Esophagus (tissue), 2 donors: ENCODE data around the gene DLG5. TPM values are rescaled to one million over a fixed set of nuclear protein-coding genes. Genes with fewer than 3 reads are reported as not detected.
A peak's percentile ranks its signal among the peaks of the same experiment; 100 is the strongest.

Experiments
- H3K27ac ChIP-seq, 2 donors: one replicate each; pipeline ENCODE4 v1.5.1; 2013; ENCODE audit warnings: low read depth in 2 of 2, mild to moderate bottlenecking in 2 of 2, inconsistent platforms in 1 of 2, low read length in 1 of 2, moderate library complexity in 1 of 2
- H3K27me3 ChIP-seq, 2 donors: one replicate each; pipeline ENCODE4 v1.6.1; 2013; ENCODE audit warnings: low read length in 2 of 2, control low read depth in 1 of 2, mild to moderate bottlenecking in 1 of 2; ENCODE audit not compliant: insufficient read depth in 2 of 2, control insufficient read depth in 1 of 2
- H3K36me3 ChIP-seq, 2 donors: one replicate each; pipeline ENCODE4 v1.6.1; 2013; ENCODE audit warnings: low read length in 1 of 2; ENCODE audit not compliant: control insufficient read depth in 2 of 2, insufficient read depth in 2 of 2
- H3K4me1 ChIP-seq, 2 donors: one replicate each; pipeline ENCODE4 v1.6.1; 2013; ENCODE audit warnings: low read length in 1 of 2; ENCODE audit not compliant: control insufficient read depth in 2 of 2, insufficient read depth in 2 of 2
- H3K4me3 ChIP-seq, 2 donors: one replicate each; pipeline ENCODE4 v1.5.1; 2013; ENCODE audit warnings: low read length in 2 of 2, mild to moderate bottlenecking in 2 of 2, low read depth in 1 of 2, moderate library complexity in 1 of 2
- H3K9me3 ChIP-seq, 2 donors: one replicate each; pipeline ENCODE4 v1.6.1; 2013; ENCODE audit warnings: mild to moderate bottlenecking in 2 of 2, low read depth in 1 of 2, low read length in 1 of 2, moderate library complexity in 1 of 2; ENCODE audit not compliant: control insufficient read depth in 2 of 2, insufficient read depth in 1 of 2
- WGBS, 2 donors: extraction: QIAGEN DNeasy Blood & Tissue Kit; methylation state at CpG; one replicate each; pipeline ENCODE4 v1.1.7; 2013; 5-methylcytosine and 5-hydroxymethylcytosine counted together
- polyA plus RNA-seq, 2 donors: library from polyadenylated mRNA; stranded (reverse); fragments of 200-250 nt; gene quantifications; one replicate each; pipeline ENCODE4 v1.2.3, GENCODE V29; 2013
- donor health status: healthy with polysubstance abuse.
- donor health status: Bipolar disorder and iron deficiency.

The DLG5 gene
- polyA plus RNA-seq, 2 donors: 13.9 to 17.4 TPM

GRCh38 chr10:77834540-77834939, 92.0 kb downstream of the DLG5 start:
- no peak overlapping the region for H3K27ac ChIP-seq
- 79 to 88% methylated on average over 2 of the region's 2 CpGs for WGBS, 2 donors
- H3K4me1 ChIP-seq: no peaks in the 10 kb centered on the region
- H3K4me3 ChIP-seq: no peak overlapping the region
- H3K36me3 ChIP-seq: peaks cover 15 to 42% of the 10 kb centered on the region in 2 donors
- H3K27me3 ChIP-seq: no peaks in the 10 kb centered on the region
- no peaks in the 10 kb centered on the region for H3K9me3 ChIP-seq

- no peak overlapping the region for H3K27ac ChIP-seq
- no peak overlapping the region for H3K4me3 ChIP-seq
- 97 to 99% methylated on average over 15 of the region's 15 CpGs for WGBS, 2 donors
- no peaks in the 10 kb centered on the region for H3K27me3 ChIP-seq
- H3K36me3 ChIP-seq: peaks cover 16 to 49% of the 10 kb centered on the region in 2 donors
- no peaks in the 10 kb centered on the region for H3K9me3 ChIP-seq
- H3K4me1 ChIP-seq: no peaks in the 10 kb centered on the region
Measured at GRCh38 chr10:77833792-77834191, 92.8 kb downstream of the DLG5 start.

- no peaks in the 10 kb centered on the region for H3K27me3 ChIP-seq
- WGBS, 2 donors: 87 to 94% methylated on average over 6 of the region's 6 CpGs
- H3K36me3 ChIP-seq: peaks cover 16 to 47% of the 10 kb centered on the region in 2 donors
- no peak overlapping the region for H3K4me3 ChIP-seq
- no peak overlapping the region for H3K27ac ChIP-seq
- H3K9me3 ChIP-seq: no peaks in the 10 kb centered on the region
- H3K4me1 ChIP-seq: no peaks in the 10 kb centered on the region
Measured at GRCh38 chr10:77833225-77833624, 93.3 kb downstream of the DLG5 start.

- peak overlapping the region; percentile 9 to 19 for H3K27ac ChIP-seq
- peaks cover 16 to 43% of the 10 kb centered on the region in 2 donors for H3K36me3 ChIP-seq
- WGBS, 2 donors: 56 to 65% methylated on average over 2 of the region's 2 CpGs
- H3K27me3 ChIP-seq: no peaks in the 10 kb centered on the region
- H3K9me3 ChIP-seq: no peaks in the 10 kb centered on the region
- H3K4me3 ChIP-seq: no peak overlapping the region
- no peaks in the 10 kb centered on the region for H3K4me1 ChIP-seq
Measured at GRCh38 chr10:77832238-77832637, 94.3 kb downstream of the DLG5 start.

- Histone ChIP-seq H3K36me3 (peaks cover 13 to 47% of the 10 kb centered on the region in 2 donors), H3K27ac (no peak overlapping the region), H3K9me3 (no peaks in the 10 kb centered on the region), H3K4me3 (no peak overlapping the region), H3K27me3 (no peaks in the 10 kb centered on the region), H3K4me1 (no peaks in the 10 kb centered on the region)
- WGBS, 2 donors: 85 to 91% methylated on average over 10 of the region's 10 CpGs
Measured at GRCh38 chr10:77829356-77829755, 97.2 kb downstream of the DLG5 start.

GRCh38 chr10:77828377-77828776, 98.2 kb downstream of the DLG5 start:
- Histone ChIP-seq H3K4me3 (no peak overlapping the region), H3K27ac (no peak overlapping the region), H3K4me1 (no peaks in the 10 kb centered on the region), H3K36me3 (peaks cover 8 to 39% of the 10 kb centered on the region in 2 donors), H3K9me3 (no peaks in the 10 kb centered on the region), H3K27me3 (no peaks in the 10 kb centered on the region)
- WGBS, 2 donors: 94 to 95% methylated on average over 6 of the region's 6 CpGs

- Histone ChIP-seq H3K27me3 (no peaks in the 10 kb centered on the region), H3K4me3 (no peak overlapping the region), H3K4me1 (no peaks in the 10 kb centered on the region), H3K36me3 (peaks cover 4 to 34% of the 10 kb centered on the region in 2 donors), H3K27ac (no peak overlapping the region), H3K9me3 (no peaks in the 10 kb centered on the region)
- WGBS, 2 donors: 86 to 88% methylated on average over 9 of the region's 9 CpGs
Measured at GRCh38 chr10:77827366-77827765, 99.2 kb downstream of the DLG5 start.

GRCh38 chr10:77825965-77826364, 100.6 kb downstream of the DLG5 start:
- Histone ChIP-seq H3K4me3 (no peak overlapping the region), H3K36me3 (peaks cover 4 to 35% of the 10 kb centered on the region in 2 donors), H3K27ac (no peak overlapping the region), H3K27me3 (no peaks in the 10 kb centered on the region), H3K4me1 (no peaks in the 10 kb centered on the region), H3K9me3 (no peaks in the 10 kb centered on the region)
- WGBS, 2 donors: 77% methylated on average over 5 of the region's 5 CpGs

- H3K9me3 ChIP-seq: no peaks in the 10 kb centered on the region
- WGBS, 2 donors: 81 to 94% methylated on average over 7 of the region's 7 CpGs
- no peak overlapping the region for H3K4me3 ChIP-seq
- no peak overlapping the region for H3K27ac ChIP-seq
- peaks cover 4 to 31% of the 10 kb centered on the region in 2 donors for H3K36me3 ChIP-seq
- no peaks in the 10 kb centered on the region for H3K4me1 ChIP-seq
- H3K27me3 ChIP-seq: no peaks in the 10 kb centered on the region
Measured at GRCh38 chr10:77824908-77825307, 101.6 kb downstream of the DLG5 start.

- H3K27ac ChIP-seq: no peak overlapping the region
- WGBS, 2 donors: 90 to 92% methylated on average over 10 of the region's 10 CpGs
- H3K36me3 ChIP-seq: peaks cover 7 to 33% of the 10 kb centered on the region in 2 donors
Measured at GRCh38 chr10:77823811-77824542, 102.6 kb downstream of the DLG5 start.

More at GRCh38 chr10:77823811-77824542, 102.6 kb downstream of the DLG5 start:
- Histone ChIP-seq H3K4me1 (no peaks in the 10 kb centered on the region), H3K9me3 (no peaks in the 10 kb centered on the region), H3K27me3 (no peaks in the 10 kb centered on the region), H3K4me3 (no peak overlapping the region)
